ENCODE measurements around the gene FAF1.
"Not testable (repeated sequence)": the region's sequence is repeated elsewhere in the genome, so short reads cannot be mapped to it uniquely, and the experiment has no call there.

Gene FAF1

DNA sequence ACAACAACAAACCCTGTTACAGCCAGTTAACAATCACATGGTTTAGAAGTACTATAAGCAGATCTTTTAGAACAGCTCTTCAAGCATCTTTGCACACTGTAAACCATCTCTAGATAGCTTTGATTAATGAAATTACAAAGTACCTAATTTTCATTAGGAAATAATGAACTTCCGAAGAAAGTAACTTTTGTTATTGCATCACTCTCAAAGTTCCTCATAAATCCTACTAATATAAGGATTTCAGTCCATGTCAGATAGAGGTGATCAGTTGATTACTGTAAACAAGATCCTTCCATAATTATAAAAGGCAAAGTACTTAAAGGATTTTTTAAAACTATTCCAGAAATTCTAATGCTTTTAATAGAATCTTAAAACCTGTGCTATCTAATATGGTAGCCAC lies 58.2 kb downstream of the FAF1 start:
- no peak for DNase-seq

DNA sequence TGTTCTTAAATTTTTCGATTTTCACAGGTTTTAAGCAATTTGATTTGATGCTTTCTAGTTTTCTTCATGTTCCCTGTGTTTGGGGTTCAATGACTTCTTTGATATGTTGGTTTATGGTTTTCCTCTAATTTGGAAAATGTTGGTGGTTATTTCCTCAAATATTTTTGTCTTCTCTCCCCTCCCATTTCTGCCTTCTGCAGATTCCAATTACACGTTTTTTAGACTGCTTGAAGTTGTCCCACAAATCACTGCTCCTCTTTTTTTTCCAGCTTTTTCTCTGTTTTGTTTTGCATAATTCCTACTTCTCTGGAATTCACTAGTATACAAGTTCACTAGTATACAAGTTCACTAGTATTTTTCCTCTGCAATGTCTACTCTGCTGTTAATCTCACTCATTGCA lies 61.3 kb downstream of the FAF1 start:
- no peak for DNase-seq

DNA sequence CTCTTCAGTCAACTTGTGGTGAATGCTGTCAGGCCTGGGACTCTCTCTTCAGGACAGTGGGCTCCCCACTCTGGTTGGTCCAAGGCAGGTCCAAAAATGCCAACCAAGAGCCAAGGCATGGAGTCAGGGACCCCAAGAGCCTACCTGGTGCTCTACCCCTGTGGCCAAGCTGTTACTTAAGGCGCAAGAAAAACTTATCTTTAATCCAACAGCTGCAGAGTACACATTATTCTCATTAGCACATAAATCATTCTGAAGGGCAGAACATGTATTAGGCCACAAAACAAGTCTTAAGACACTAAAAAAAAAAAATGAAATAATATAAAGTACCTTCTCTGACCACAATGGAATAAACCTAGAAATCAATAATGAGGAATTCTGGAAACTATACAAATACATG lies 65.7 kb downstream of the FAF1 start:
- DNase-seq: no peak

DNA sequence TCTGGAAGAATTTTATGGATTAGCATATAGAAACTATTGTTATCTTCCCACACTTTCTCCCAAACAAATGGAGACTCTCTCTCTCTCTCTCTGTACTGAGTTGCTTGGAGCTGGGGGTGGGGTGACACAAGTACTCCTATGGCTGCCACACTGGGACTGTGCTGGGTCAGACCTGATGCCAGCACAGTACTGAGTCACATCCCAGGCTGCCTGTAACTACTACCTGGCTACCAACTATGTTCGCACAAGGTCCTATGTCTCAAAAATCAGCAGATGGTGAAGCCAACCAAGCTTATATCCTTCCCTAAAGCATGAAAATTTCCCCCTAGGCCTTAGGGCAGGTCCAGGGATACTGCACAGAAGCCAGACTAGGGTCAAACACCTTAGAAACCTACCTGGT lies 66.6 kb downstream of the FAF1 start:
- DNase-seq: no peak

GRCh38 chr1:50887555-50887954 lies 72.5 kb downstream of the FAF1 start:
- not testable (repeated sequence) for DNase-seq

- no peak for DNase-seq
Observed at GRCh38 chr1:50880373-50880772, 79.7 kb downstream of the FAF1 start.

DNA sequence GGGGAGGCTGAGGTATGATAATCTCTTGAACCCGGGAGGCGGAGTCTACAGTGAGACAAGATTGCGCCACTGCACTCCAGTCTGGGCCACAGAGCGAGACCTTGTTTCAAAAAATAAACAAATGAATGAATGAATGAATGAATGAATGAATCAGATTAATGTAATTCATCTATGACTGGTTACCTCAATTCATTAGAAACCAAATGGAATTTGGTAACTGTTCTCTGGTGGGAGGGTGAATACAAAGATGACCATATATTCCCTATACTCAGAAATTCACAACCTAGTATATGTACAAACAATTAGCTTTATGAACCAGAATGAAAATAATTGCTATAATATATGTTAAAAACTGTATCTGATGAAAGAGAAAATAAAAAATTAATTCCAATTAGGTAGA lies 80.9 kb downstream of the FAF1 start:
- DNase-seq: no peak

GRCh38 chr1:50878434-50878833 lies 81.6 kb downstream of the FAF1 start:
- DNase-seq: no peak

DNA sequence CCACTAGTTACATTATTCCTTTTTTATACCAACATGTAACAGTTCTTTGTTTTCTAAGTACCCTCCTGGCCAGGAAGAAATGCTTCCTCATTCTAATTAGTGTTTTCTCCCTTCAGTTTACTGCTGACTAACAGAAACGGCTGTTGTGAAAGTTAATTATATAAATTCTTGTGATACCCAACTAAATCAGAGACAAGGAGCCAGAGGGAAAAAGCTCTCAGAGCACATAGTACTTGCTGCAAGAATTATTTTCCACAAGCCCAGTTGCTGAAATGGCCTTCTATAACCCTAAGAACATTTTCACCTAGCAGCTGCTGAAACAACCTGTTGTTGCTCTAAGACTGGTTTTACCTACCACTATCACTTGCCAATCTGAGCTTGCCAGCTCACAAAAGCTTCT lies 82.4 kb downstream of the FAF1 start:
- no peak for DNase-seq

GRCh38 chr1:50873458-50874187 lies 86.4 kb downstream of the FAF1 start:
- peak; percentile 8 to 22 for DNase-seq

DNA sequence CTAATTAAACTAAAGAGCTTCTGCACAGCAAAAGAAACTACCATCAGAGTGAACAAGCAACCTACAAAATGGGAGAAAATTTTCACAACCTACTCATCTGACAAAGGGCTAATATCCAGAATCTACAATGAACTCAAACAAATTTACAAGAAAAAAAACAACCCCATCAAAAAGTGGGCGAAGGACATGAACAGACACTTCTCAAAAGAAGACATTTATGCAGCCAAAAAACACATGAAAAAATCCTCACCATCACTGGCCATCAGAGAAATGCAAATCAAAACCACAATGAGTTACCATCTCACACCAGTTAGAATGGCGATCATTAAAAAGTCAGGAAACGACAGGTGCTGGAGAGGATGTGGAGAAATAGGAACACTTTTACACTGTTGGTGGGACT lies 95.2 kb downstream of the FAF1 start:
- DNase-seq: not testable (repeated sequence)

- DNase-seq: no peak
Observed at GRCh38 chr1:50861772-50862171, 98.3 kb downstream of the FAF1 start.

DNA sequence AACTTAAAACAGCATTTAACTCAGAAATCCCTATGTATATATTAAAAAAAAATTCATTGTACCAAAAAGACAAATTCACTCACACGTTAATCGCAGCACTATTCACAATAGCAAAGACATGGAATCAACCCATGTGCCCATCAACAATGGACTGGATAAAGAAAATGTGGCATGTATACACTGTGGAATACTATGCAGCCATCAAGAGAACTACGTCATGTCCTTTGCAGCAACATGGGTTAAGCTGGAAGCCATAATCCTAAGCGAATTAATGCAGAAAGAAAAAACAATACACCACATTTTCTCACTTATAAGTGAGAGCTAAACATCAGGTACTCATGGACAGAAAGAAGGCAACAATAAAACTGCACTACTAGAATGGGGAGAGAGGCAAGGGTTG lies 99.4 kb downstream of the FAF1 start:
- no peak for DNase-seq

DNA sequence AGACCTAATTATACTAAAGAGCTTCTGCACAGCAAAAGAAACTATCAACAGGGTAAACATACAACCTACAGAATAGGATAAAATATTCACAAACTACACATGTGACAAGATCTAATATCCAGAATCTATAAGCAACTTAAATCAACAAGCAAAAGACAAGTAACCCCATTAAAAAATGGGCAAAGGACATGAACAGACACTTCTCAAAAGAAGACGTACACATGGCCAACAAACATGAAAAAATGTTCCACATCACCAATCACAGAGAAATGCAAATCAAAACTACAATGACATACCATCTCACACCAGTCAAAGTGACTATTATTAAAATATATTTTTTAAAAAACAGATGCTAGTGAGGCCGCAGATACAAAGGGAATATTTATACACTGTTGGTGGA lies 99.8 kb downstream of the FAF1 start:
- no peak for DNase-seq

- DNase-seq: no peak
Observed at GRCh38 chr1:50859657-50860056, 100.4 kb downstream of the FAF1 start.

DNA sequence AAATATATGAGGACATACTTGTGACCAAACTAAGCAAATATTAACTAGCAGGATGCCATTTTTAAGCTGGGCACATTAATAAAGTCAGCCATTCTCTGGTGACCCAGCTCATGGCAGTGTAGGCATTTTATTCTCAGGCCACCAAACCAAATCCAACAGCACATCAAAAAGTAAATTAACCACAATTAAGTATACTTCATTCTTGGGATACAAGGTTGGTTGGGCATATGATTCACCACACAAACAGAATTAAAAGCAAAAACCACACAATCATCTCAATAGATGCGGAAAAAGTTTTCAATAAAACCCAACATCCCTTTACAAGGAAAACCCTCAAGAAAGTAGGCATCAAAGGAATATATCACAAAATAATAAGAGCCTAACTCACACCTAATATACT lies 101.3 kb downstream of the FAF1 start:
- DNase-seq: no peak

DNA sequence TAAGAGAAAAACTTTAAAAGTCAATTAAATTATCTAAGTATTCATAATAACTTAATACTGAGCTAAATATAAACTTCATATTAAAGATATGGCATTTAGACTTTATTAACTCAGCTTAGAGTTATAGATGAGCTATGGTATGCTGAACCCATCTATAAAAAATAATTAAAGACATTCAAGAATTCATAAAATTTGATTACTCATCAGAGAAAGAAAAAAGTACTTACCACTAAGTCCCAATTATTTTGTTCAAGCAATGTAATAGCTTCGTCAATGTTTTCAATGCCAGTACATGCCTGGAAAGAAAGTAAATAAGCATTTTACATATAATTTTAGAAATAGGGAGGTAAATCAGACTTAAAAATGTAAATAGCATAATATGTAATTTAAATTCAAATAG lies 102.4 kb downstream of the FAF1 start:
- no peak for DNase-seq

DNA sequence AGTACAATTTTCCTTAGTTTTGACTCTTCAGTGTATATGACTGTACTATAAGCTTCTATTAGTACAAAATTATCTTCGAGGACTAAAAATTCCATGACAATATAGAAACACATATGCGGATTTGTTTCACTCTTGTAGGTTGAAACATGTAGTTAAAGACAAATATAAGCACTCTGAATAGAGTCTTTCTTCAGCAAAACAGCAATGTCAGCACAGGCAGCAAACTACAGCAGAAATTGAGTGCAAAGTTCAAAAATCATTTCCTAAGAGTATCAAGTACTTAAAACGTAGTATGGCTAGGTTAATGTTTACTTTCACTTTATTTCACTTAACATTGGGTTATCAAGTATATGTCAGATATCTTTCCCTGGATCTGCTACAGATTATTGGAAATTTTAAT lies 106.7 kb downstream of the FAF1 start:
- DNase-seq: no peak

- peak in 1 of 2 experiments; percentile 37 for DNase-seq
Observed at GRCh38 chr1:50852889-50853288, 107.2 kb downstream of the FAF1 start.

DNA sequence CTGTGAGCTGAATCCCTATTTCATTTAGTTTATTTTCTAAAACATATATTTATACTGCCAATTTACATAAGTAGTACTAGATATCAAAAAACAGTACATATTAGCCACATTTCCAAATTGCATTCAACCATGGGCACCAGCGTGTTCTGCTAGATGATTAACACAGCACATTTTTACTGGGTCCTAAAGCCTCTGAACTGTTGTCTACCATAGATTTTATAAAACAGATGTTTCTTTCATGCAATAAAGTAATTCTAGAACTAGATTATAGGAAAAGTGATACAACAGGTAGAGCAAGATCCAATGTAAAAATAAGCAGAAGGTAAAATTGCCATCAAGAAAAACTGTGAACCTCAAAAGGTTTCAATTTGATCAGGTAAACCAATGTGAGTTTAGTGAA lies 108.6 kb downstream of the FAF1 start:
- no peak for DNase-seq

- no peak for DNase-seq
Observed at GRCh38 chr1:50851034-50851433, 109.0 kb downstream of the FAF1 start.

- DNase-seq: no peak
Observed at GRCh38 chr1:50847303-50847702, 112.8 kb downstream of the FAF1 start.

GRCh38 chr1:50846224-50846839 lies 113.7 kb downstream of the FAF1 start:
- DNase-seq: no peak

GRCh38 chr1:50841791-50842387 lies 118.2 kb downstream of the FAF1 start:
- no peak for DNase-seq

DNA sequence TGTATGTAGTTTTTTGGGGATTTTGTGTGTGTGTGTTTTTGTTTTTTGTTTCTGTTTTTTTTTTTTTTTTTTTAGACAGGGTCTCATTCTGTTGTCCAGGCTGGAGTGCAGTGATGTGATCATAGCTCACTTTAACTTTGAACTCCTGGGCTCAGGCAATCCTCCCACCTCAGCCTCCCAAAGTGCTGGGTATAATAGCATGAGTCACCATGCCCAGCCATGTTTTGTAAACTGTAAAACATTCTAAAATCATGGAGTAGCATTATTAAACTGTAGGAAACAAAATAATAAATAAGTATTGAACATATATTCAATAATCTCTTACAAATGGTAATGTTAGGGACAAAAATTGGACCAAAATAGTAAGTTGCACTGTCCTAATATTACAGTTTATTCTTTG lies 124.0 kb downstream of the FAF1 start:
- DNase-seq: no peak

Measured in SHP77 (cell line).